Activated naive CD8-positive, alpha-beta T cell treated with anti-CD3 and anti-CD28 coated beads, Interleukin-2, amount 50 U/mL, for 24 hours (primary cell): ENCODE measurements around the gene ZSWIM2.
"Not testable (repeated sequence)": the region's sequence is repeated elsewhere in the genome, so short reads cannot be mapped to it uniquely, and the experiment has no call there.

Source experiments
- ATAC-seq: fragments of 150-1000 bp; cut with Tn5 transposase; one replicate; pipeline ENCODE4 v1.10.0; 2021
- DNase-seq: peaks from one replicate; pipeline ENCODE4 v3.0.0; 2021
- H3K27ac Mint-ChIP-seq: one replicate; pipeline ENCODE4 v1.8.0; 2021; ENCODE audit warnings: mild to moderate bottlenecking, mixed read lengths
- H3K27me3 Mint-ChIP-seq: one replicate; pipeline ENCODE4 v1.8.0; 2021; ENCODE audit warnings: mixed read lengths
- H3K36me3 Mint-ChIP-seq: one replicate; pipeline ENCODE4 v1.8.0; 2021; ENCODE audit warnings: low read depth, mixed read lengths
- H3K4me1 Mint-ChIP-seq: one replicate; pipeline ENCODE4 v1.8.0; 2021; ENCODE audit warnings: mixed read lengths
- H3K4me3 Mint-ChIP-seq: one replicate; pipeline ENCODE4 v1.8.0; 2021; ENCODE audit warnings: mild to moderate bottlenecking, moderate library complexity, mixed read lengths
- H3K9me3 Mint-ChIP-seq: one replicate; pipeline ENCODE4 v1.8.0; 2021; ENCODE audit warnings: mixed read lengths

Gene ZSWIM2

GRCh38 chr2:186871881-186872280, 22.9 kb upstream of the ZSWIM2 start:
- no peak for DNase-seq
- no peaks in the 10 kb centered on the region for H3K4me1 Mint-ChIP-seq
- no peak overlapping the region for H3K27ac Mint-ChIP-seq
- peaks cover 9% of the 10 kb centered on the region for H3K9me3 Mint-ChIP-seq
- no peak for ATAC-seq
- H3K4me3 Mint-ChIP-seq = no peak overlapping the region
- no peaks in the 10 kb centered on the region for H3K36me3 Mint-ChIP-seq
- H3K27me3 Mint-ChIP-seq = no peaks in the 10 kb centered on the region

GRCh38 chr2:186868344-186868743, 19.4 kb upstream of the ZSWIM2 start:
- Mint-ChIP-seq H3K36me3 (no peaks in the 10 kb centered on the region), H3K27ac (no peak overlapping the region), H3K4me1 (no peaks in the 10 kb centered on the region)

DNA sequence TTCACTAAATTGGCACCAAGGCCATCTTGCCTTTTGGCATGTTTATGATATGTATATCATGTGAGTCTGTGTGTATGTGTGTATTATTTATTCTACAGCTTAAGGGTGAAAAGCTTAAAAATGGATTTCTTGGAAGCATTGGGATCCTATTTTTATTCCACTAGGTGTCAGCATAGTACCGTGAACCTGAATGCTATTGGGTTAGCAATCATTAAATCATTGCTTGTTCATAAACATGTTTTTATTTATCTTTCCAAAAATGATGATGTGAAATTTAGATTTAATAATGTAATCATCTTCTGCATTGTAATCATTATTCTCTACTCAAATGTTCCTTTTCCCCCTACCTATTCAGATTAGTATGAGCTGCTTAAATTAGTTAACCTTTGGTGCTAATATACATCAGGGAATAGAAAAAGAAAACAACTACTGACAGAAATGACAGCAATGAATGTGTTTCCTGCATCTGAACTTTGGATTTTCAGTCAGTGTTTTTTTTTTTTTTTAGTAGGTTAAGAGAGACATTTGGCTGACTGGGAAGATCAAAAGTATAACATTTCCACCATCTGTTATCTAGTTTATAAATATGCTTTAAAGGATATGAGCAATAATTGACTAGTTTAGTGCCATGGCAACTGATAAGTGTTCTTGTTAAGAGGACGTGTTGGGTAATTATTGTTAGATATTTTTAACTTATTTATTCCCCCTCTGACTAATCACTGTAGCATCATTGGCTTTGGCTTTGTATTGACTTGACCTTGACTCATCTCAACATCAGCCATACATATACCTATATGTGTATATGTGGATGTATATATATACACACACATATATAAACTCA, 14.1 kb upstream of the ZSWIM2 start:
- Mint-ChIP-seq H3K36me3 (no peaks in the 10 kb centered on the region), H3K27me3 (no peaks in the 10 kb centered on the region), H3K4me3 (no peak overlapping the region), H3K4me1 (no peaks in the 10 kb centered on the region), H3K9me3 (no peaks in the 10 kb centered on the region), H3K27ac (no peak overlapping the region)
- DNase-seq = no peak
- no peak for ATAC-seq

More at GRCh38 chr2:186868344-186868743, 19.4 kb upstream of the ZSWIM2 start:
- ATAC-seq (no peak), DNase-seq (no peak)
- H3K27me3 Mint-ChIP-seq = no peaks in the 10 kb centered on the region
- no peaks in the 10 kb centered on the region for H3K9me3 Mint-ChIP-seq
- H3K4me3 Mint-ChIP-seq = no peak overlapping the region

DNA sequence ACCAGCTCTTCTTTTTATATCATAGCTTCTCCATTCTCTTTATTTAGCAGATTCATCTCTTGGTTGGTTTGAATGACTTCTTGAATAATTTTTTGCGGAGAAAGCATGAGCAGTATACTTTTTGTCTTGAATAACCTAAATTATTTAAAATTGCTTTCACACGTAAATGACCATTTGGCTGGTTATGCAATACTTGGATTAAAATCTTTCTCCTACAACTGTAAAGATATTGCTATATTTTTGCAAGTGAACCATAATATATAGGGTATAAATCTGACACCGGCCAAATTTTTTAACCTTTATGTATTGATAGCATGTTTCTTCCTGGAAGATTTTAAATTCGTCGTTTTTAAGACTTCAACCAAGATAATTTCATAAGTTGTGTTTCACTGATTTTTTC, 6.2 kb upstream of the ZSWIM2 start:
- Mint-ChIP-seq H3K36me3 (no peaks in the 10 kb centered on the region), H3K9me3 (no peaks in the 10 kb centered on the region), H3K27me3 (no peaks in the 10 kb centered on the region), H3K4me3 (no peak overlapping the region), H3K4me1 (no peaks in the 10 kb centered on the region), H3K27ac (no peak overlapping the region)
- ATAC-seq = no peak
- DNase-seq = no peak

GRCh38 chr2:186853951-186854350, 5.0 kb upstream of the ZSWIM2 start:
- Mint-ChIP-seq H3K4me1 (peaks cover 3% of the 10 kb centered on the region), H3K36me3 (no peaks in the 10 kb centered on the region), H3K27ac (no peak overlapping the region), H3K27me3 (peaks cover 11% of the 10 kb centered on the region), H3K9me3 (no peaks in the 10 kb centered on the region), H3K4me3 (no peak overlapping the region)
- DNase-seq = no peak
- no peak for ATAC-seq

DNA sequence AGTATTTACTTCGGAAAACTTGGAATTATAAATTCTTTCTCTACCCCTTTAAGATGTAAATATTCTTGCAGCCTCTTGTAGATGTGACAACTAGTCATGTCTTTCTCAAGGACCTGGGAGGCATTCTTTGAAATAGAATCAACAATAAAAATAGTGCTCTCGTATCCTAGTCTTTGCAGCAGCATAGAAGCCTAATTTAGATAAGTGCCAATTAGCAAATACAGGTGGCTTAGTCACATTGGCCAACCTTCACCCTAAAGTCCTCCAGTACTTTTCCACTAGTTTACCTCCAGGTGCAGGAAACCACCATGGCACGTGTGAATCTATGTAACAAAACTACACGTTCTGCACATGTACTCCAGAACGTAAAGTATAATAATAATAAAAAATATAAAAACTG, 3.5 kb upstream of the ZSWIM2 start:
- peaks cover 3% of the 10 kb centered on the region for H3K4me1 Mint-ChIP-seq
- no peaks in the 10 kb centered on the region for H3K9me3 Mint-ChIP-seq
- ATAC-seq = no peak
- no peak for DNase-seq
- H3K36me3 Mint-ChIP-seq = no peaks in the 10 kb centered on the region
- H3K27me3 Mint-ChIP-seq = peaks cover 16% of the 10 kb centered on the region
- H3K27ac Mint-ChIP-seq = no peak overlapping the region
- H3K4me3 Mint-ChIP-seq = no peak overlapping the region

DNA sequence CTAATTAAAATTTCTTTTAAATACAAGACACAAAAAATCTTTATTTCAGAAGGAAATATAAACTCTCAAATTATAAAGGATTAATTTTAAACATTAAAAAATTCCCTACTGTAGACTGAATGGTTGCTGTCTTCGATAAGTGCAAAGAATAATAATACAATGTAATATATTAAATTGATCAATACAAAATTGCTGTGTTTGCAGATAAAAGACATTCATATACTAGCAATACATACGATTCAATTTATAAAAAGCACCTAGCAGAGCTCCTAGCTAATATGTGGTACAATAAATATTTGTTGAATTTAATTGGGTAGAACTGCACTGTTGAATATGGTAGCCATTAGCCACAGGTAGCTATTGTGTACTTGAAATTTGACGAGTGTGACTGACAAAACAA, 6.6 kb downstream of the ZSWIM2 start:
- H3K9me3 Mint-ChIP-seq = no peaks in the 10 kb centered on the region
- no peak for ATAC-seq
- H3K4me3 Mint-ChIP-seq = no peak overlapping the region
- peaks cover 7% of the 10 kb centered on the region for H3K27me3 Mint-ChIP-seq
- H3K4me1 Mint-ChIP-seq = no peaks in the 10 kb centered on the region
- no peak for DNase-seq
- H3K27ac Mint-ChIP-seq = no peak overlapping the region
- no peaks in the 10 kb centered on the region for H3K36me3 Mint-ChIP-seq

DNA sequence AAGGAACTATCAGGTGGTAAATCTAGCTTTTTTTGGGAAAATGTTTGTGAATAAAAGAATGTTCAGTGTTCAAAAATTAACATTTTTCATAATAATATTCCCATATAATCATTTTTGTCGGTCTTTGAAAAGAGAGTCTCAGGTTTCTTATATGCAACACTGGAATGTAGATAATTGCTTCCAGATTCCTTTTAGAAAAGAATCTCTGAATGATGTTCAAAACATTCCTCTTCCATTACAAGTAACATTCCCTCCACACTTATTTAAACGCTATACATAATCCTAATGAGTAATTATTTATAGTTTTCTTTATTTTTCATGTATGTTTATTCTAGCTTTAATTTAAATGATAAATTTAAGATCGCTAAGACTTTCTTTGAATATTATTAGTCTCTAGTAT, 7.0 kb downstream of the ZSWIM2 start:
- H3K4me1 Mint-ChIP-seq = no peaks in the 10 kb centered on the region
- H3K9me3 Mint-ChIP-seq = no peaks in the 10 kb centered on the region
- H3K27ac Mint-ChIP-seq = no peak overlapping the region
- no peak for ATAC-seq
- no peak for DNase-seq
- H3K36me3 Mint-ChIP-seq = no peaks in the 10 kb centered on the region
- peaks cover 7% of the 10 kb centered on the region for H3K27me3 Mint-ChIP-seq
- H3K4me3 Mint-ChIP-seq = no peak overlapping the region

DNA sequence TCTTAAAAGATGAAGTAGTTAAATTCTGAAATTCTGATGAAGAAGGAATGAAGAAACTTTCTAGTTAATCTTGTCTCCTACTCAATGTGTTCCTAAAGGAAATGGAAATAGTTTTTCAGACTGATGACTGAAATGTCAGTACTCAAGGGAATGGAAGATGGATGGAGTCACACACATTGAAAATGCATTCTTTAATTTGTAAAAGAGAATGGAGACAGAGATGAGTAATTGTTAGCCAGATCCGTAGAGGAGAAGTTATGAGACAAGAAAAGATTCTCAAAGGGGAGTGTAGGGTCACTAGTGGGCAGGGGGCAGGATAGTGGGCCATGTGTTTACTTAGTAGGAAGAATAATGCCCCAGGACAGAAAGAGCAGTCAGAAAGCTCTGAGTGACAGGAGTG, 13.3 kb downstream of the ZSWIM2 start:
- Mint-ChIP-seq H3K4me3 (no peak overlapping the region), H3K27me3 (no peaks in the 10 kb centered on the region), H3K36me3 (no peaks in the 10 kb centered on the region), H3K27ac (no peak overlapping the region), H3K4me1 (no peaks in the 10 kb centered on the region), H3K9me3 (no peaks in the 10 kb centered on the region)
- DNase-seq (no peak), ATAC-seq (no peak)

GRCh38 chr2:186827862-186828492, 21.0 kb downstream of the ZSWIM2 start:
- no peak overlapping the region for H3K4me3 Mint-ChIP-seq
- no peaks in the 10 kb centered on the region for H3K4me1 Mint-ChIP-seq
- DNase-seq (no peak), ATAC-seq (no peak)
- no peaks in the 10 kb centered on the region for H3K27me3 Mint-ChIP-seq
- no peak overlapping the region for H3K27ac Mint-ChIP-seq
- peaks cover 4% of the 10 kb centered on the region for H3K9me3 Mint-ChIP-seq
- no peaks in the 10 kb centered on the region for H3K36me3 Mint-ChIP-seq

GRCh38 chr2:186827411-186827810, 21.6 kb downstream of the ZSWIM2 start:
- no peaks in the 10 kb centered on the region for H3K4me1 Mint-ChIP-seq
- ATAC-seq = no peak
- H3K27ac Mint-ChIP-seq = no peak overlapping the region

GRCh38 chr2:186822323-186822722, 26.6 kb downstream of the ZSWIM2 start:
- no peak for DNase-seq
- H3K4me3 Mint-ChIP-seq = no peak overlapping the region

More at GRCh38 chr2:186827411-186827810, 21.6 kb downstream of the ZSWIM2 start:
- no peaks in the 10 kb centered on the region for H3K27me3 Mint-ChIP-seq
- no peaks in the 10 kb centered on the region for H3K36me3 Mint-ChIP-seq
- DNase-seq = no peak
- H3K9me3 Mint-ChIP-seq = peaks cover 4% of the 10 kb centered on the region
- H3K4me3 Mint-ChIP-seq = no peak overlapping the region

GRCh38 chr2:186820303-186820702, 28.7 kb downstream of the ZSWIM2 start:
- Mint-ChIP-seq H3K27ac (no peak overlapping the region), H3K4me3 (no peak overlapping the region), H3K9me3 (no peaks in the 10 kb centered on the region), H3K27me3 (no peaks in the 10 kb centered on the region), H3K36me3 (no peaks in the 10 kb centered on the region), H3K4me1 (no peaks in the 10 kb centered on the region)
- DNase-seq (no peak), ATAC-seq (no peak)

More at GRCh38 chr2:186822323-186822722, 26.6 kb downstream of the ZSWIM2 start:
- Mint-ChIP-seq H3K9me3 (peaks cover 4% of the 10 kb centered on the region), H3K27ac (no peak overlapping the region), H3K27me3 (no peaks in the 10 kb centered on the region), H3K4me1 (no peaks in the 10 kb centered on the region), H3K36me3 (no peaks in the 10 kb centered on the region)
- ATAC-seq = no peak

- not testable (repeated sequence) for H3K4me3 Mint-ChIP-seq, H3K36me3 Mint-ChIP-seq, H3K9me3 Mint-ChIP-seq, H3K4me1 Mint-ChIP-seq, H3K27me3 Mint-ChIP-seq, DNase-seq, ATAC-seq, H3K27ac Mint-ChIP-seq
These were observed 37.2 kb downstream of the ZSWIM2 start for GRCh38 chr2:186811760-186812159.

- H3K4me1 Mint-ChIP-seq = no peaks in the 10 kb centered on the region
- H3K36me3 Mint-ChIP-seq = no peaks in the 10 kb centered on the region
- H3K4me3 Mint-ChIP-seq = no peak overlapping the region
- H3K27ac Mint-ChIP-seq = no peak overlapping the region
- ATAC-seq (no peak), DNase-seq (no peak)
- no peaks in the 10 kb centered on the region for H3K27me3 Mint-ChIP-seq
- peaks cover 12% of the 10 kb centered on the region for H3K9me3 Mint-ChIP-seq
These were observed 42.4 kb downstream of the ZSWIM2 start for GRCh38 chr2:186806591-186806990.
